ENCODE data around the gene VSIG4.

DNA sequence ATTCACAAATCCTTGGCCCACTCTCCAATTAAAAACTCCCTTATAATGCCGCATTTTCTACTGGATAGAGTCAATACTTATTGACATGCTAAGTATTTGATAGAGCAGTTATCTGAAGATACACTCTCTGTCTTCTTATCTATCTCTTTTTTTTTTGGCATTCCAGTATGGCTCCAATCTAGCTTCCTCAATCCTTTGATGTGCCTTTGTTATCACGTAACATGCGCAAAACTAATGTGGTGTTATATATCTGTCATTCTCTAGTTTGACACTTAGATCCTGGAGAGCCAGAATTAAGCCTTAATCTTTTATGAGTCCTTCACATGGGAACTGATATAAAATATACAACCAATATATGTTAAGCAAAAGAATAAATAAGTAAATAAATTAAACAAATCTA is 54.7 kb downstream of the VSIG4 start:
- TF ChIP-seq, protein P1, sequence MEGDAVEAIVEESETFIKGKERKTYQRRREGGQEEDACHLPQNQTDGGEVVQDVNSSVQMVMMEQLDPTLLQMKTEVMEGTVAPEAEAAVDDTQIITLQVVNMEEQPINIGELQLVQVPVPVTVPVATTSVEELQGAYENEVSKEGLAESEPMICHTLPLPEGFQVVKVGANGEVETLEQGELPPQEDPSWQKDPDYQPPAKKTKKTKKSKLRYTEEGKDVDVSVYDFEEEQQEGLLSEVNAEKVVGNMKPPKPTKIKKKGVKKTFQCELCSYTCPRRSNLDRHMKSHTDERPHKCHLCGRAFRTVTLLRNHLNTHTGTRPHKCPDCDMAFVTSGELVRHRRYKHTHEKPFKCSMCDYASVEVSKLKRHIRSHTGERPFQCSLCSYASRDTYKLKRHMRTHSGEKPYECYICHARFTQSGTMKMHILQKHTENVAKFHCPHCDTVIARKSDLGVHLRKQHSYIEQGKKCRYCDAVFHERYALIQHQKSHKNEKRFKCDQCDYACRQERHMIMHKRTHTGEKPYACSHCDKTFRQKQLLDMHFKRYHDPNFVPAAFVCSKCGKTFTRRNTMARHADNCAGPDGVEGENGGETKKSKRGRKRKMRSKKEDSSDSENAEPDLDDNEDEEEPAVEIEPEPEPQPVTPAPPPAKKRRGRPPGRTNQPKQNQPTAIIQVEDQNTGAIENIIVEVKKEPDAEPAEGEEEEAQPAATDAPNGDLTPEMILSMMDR (IDR thresholded peaks at IDR 0.05): no peak
- no peak for TF ChIP-seq POLR2A (IDR thresholded peaks at IDR 0.05)
